ENCODE data around the gene BRD9.
"Not testable (repeated sequence)": the region's sequence is repeated elsewhere in the genome, so short reads cannot be mapped to it uniquely, and the experiment has no call there.

The BRD9 gene

DNA sequence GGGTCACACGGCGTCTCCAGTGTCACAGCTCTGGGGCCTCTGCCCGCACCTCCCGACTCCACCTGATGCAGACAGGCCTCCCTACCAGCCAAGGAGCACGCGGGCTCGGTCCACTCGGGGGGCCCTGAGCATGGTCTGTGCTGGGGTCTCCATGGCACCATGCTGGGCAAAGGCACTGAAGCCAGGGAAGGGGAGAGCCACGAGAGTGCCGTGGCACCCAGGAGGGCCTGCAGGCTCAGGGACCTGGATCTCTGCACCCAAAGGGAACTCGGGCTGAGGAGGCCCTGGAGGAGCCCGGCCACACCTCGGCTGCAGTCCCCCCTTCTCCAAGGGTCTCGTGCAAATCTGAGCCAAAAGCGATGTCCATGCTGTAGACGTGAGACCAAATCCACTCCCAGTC lies 48.2 kb downstream of the BRD9 start:
- H2AFZ ChIP-seq (ENCODE audit: low read depth, low read length); H3K27me3 ChIP-seq (ENCODE audit: low read depth, low read length); H4K20me1 ChIP-seq (ENCODE audit: insufficient read depth, low read length); H3K9ac ChIP-seq (ENCODE audit: low read length); H3K4me1 ChIP-seq (ENCODE audit: low read length); H3K36me3 ChIP-seq (replicated peaks; ENCODE audit: low read depth, low read length); H3K4me2 ChIP-seq (ENCODE audit: low read length); H3K27ac ChIP-seq (ENCODE audit: low read length); H3K79me2 ChIP-seq (ENCODE audit: low read length); H3K4me3 ChIP-seq (ENCODE audit: low read length); H3K9me3 ChIP-seq (ENCODE audit: insufficient read depth, low read length): not testable (repeated sequence)

DNA sequence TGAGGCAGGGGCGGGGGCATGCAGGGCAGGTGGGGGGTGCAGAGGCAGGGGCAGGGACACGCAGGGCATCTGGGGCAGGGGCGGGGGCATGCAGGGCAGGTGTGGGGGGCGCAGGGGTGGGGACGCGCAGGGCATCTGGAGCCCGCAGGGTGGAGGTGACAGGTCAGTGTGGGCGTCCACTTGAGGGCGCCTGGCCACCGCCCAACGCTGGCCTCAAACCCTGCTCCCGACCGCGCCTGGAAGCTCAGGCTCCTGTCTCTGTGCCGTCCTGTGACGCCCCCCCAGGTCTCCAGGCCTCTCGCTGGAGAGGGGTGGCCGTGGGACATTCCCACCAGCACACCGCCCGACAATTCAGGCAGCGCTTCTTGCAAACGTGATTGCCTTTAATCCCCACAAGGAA lies 48.7 kb downstream of the BRD9 start:
- not testable (repeated sequence) for H3K27me3 ChIP-seq (ENCODE audit: low read depth, low read length); H3K4me1 ChIP-seq (ENCODE audit: low read length); H3K9me3 ChIP-seq (ENCODE audit: insufficient read depth, low read length); H4K20me1 ChIP-seq (ENCODE audit: insufficient read depth, low read length); H3K27ac ChIP-seq (ENCODE audit: low read length); H3K36me3 ChIP-seq (replicated peaks; ENCODE audit: low read depth, low read length); H3K4me2 ChIP-seq (ENCODE audit: low read length); H3K4me3 ChIP-seq (ENCODE audit: low read length); H2AFZ ChIP-seq (ENCODE audit: low read depth, low read length); H3K9ac ChIP-seq (ENCODE audit: low read length); H3K79me2 ChIP-seq (ENCODE audit: low read length)

DNA sequence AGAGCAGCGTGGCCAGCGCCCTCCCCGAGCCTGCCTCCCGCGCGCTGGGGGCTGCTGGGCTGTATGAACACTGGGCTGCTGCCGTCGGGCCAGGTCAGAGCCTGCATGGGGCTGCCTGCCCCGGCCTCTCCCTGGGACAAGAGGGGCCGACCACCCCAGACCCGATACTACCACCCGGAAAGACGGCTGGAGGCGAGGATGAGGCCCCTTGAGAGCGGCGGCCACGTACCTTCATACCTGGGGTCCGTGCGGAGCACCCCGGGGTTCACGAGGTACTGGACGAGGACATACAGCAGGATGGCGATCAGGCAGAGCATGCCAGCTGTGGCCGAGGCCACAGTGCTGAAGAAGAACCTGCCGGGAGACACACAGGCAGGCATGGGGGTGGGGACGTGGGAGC lies 49.2 kb downstream of the BRD9 start:
- H3K27me3 ChIP-seq (ENCODE audit: low read depth, low read length); H3K27ac ChIP-seq (ENCODE audit: low read length); H3K9ac ChIP-seq (ENCODE audit: low read length); H3K4me1 ChIP-seq (ENCODE audit: low read length); H4K20me1 ChIP-seq (ENCODE audit: insufficient read depth, low read length); H2AFZ ChIP-seq (ENCODE audit: low read depth, low read length); H3K36me3 ChIP-seq (replicated peaks; ENCODE audit: low read depth, low read length); H3K79me2 ChIP-seq (ENCODE audit: low read length); H3K4me3 ChIP-seq (ENCODE audit: low read length); H3K4me2 ChIP-seq (ENCODE audit: low read length); H3K9me3 ChIP-seq (ENCODE audit: insufficient read depth, low read length): not testable (repeated sequence)

DNA sequence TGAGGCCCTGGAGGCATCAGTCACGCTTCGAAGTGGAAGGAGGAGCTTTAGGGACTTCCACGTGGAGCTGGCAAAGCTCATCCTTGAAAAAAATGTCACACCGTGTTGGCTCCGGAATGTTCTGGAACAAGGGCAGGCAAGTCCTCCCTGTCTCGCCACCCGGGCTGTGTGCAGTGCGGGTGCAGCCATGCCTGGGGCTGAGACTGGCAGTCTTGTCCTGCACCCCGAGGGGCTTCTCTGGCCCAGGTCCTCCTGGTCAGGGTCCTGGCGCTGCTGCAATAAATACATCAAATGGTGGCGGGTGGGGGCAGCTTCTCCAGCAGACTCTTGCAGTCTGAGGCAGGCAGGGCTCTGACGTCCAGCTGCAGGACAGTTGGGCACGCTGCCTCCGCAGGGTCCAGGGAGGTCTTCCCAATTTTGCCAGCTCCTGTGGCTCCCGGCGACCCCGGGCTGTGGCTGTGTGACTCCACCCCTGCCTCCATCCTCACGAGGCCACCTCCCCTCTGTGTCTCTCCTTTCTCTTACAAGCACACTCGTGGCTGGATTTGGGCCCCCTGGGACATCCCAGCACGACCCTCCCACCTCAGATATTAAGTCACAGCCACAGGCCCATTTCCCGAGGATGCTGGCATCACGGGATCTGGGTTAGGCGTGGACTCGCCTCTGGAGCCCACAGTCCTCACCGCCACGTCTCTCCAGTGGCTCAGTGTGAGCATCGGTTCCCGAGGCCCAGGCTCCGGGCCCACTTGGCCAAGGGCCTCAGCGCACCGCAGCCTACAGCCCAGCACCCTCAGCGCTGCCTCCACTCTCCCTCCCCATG lies 50.0 kb downstream of the BRD9 start:
- H3K4me1 ChIP-seq (ENCODE audit: low read length); H3K4me2 ChIP-seq (ENCODE audit: low read length); H3K27me3 ChIP-seq (ENCODE audit: low read depth, low read length); H2AFZ ChIP-seq (ENCODE audit: low read depth, low read length); H3K79me2 ChIP-seq (ENCODE audit: low read length); H3K4me3 ChIP-seq (ENCODE audit: low read length); H3K36me3 ChIP-seq (replicated peaks; ENCODE audit: low read depth, low read length); H3K9ac ChIP-seq (ENCODE audit: low read length); H3K27ac ChIP-seq (ENCODE audit: low read length); H4K20me1 ChIP-seq (ENCODE audit: insufficient read depth, low read length); H3K9me3 ChIP-seq (ENCODE audit: insufficient read depth, low read length): not testable (repeated sequence)

DNA sequence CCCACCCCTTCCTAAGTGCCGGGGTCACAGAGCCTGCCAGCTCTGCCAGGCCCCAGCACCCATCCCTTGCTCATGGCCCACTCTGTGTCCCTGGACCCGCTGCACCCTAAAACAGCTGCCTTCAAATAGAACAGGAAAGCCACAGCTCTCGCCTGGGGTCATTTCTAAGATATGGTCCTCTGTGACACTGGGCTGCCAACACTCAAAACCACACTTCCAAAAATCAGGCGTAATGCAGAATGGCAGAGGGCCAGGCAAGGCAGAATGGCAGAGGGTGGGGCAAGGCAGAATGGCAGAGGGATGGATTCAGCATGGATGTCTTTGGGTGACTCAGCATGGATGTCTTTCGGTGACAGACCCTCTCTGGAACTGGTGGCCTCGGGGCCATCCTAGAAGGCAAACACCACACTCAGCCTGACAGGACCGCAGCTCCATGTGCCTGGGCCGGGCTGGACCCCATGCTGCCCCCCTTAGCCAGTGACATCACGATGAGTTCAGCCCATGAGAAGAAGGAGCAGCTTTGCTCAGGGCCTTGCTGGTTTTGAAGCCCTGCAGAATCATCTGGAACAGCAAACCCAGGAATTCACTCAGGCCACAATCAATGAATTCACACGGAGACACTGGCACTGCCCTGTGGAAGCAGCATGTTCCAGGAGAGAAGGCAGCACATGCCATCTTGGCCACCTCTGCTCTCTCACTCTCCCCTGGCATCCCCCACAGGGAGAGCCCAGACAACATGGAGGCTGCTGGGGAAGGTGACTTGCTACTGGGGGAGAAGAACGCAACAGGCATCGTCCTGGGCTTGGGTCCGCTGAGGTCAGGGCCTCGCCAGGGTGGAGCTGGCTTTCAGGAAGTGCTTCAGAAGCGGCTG lies 50.8 kb downstream of the BRD9 start:
- H3K4me2 ChIP-seq (ENCODE audit: low read length); H3K27ac ChIP-seq (ENCODE audit: low read length); H3K9ac ChIP-seq (ENCODE audit: low read length); H3K4me1 ChIP-seq (ENCODE audit: low read length); H4K20me1 ChIP-seq (ENCODE audit: insufficient read depth, low read length); H3K4me3 ChIP-seq (ENCODE audit: low read length); H3K79me2 ChIP-seq (ENCODE audit: low read length); H3K27me3 ChIP-seq (ENCODE audit: low read depth, low read length); H3K9me3 ChIP-seq (ENCODE audit: insufficient read depth, low read length); H2AFZ ChIP-seq (ENCODE audit: low read depth, low read length); H3K36me3 ChIP-seq (replicated peaks; ENCODE audit: low read depth, low read length): not testable (repeated sequence)

DNA sequence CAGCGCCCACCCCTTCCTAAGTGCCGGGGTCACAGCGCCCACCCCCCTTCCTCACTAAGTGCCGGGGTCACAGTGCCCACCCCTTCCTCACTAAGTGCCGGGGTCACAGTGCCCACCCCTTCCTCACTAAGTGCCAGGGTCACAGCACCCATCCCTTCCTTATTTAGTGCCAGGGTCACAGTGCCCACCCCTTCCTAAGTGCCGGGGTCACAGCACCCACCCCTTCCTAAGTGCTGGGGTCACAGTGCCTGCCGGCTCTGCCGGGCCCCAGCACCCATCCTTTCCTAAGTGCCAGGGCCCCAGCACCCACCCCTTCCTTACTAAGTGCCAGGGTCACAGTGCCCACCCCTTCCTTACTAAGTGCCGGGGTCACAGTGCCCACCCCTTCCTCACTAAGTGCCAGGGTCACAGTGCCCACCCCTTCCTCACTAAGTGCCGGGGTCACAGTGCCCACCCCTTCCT lies 51.6 kb downstream of the BRD9 start:
- not testable (repeated sequence) for H3K4me2 ChIP-seq (ENCODE audit: low read length); H3K4me3 ChIP-seq (ENCODE audit: low read length); H3K9ac ChIP-seq (ENCODE audit: low read length)

DNA sequence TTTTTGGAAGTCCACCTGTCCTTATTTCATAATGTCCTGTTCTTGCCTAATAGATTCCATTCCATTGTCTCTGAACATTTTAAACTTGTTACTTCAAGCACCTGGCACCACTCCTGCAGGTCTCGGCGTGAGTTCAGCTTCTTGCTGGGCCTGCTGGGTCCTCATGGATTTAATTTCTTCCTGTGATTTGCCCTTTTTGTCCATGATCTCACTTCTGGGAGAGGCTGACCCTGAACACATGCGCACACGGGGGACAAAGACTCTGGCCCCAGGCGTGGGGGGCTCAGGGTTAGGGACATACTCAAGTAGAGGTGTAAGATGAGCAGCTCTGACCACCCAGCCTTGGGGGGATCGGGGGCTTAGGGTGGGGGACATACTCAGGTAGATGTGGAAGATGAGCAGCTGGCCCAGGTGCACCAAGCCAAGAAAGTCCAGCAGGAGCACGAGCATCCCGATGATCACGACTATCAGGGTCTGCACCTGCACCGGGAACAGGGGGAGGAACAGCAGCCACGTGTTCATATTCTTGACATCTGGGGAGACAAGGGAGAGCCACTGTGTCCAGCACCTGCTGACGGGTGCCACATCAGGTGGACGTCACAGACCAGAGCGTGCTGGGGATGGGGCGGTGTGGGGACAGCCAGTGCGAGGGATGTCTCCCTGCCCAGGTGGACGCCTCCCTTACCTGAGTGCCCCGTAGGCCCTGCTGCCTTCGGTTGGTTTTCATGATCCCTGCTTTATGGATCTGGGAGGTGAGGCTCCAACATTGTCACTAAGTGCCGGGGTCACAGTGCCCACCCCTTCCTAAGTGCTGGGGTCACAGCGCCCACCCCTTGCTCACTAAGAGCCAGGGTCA lies 52.3 kb downstream of the BRD9 start:
- not testable (repeated sequence) for H3K9ac ChIP-seq (ENCODE audit: low read length); H2AFZ ChIP-seq (ENCODE audit: low read depth, low read length); H3K4me3 ChIP-seq (ENCODE audit: low read length); H3K79me2 ChIP-seq (ENCODE audit: low read length); H3K9me3 ChIP-seq (ENCODE audit: insufficient read depth, low read length); H3K36me3 ChIP-seq (replicated peaks; ENCODE audit: low read depth, low read length); H4K20me1 ChIP-seq (ENCODE audit: insufficient read depth, low read length); H3K4me1 ChIP-seq (ENCODE audit: low read length); H3K4me2 ChIP-seq (ENCODE audit: low read length); H3K27ac ChIP-seq (ENCODE audit: low read length); H3K27me3 ChIP-seq (ENCODE audit: low read depth, low read length)

More for the DNA sequence above, 51.6 kb downstream of the BRD9 start:
- H3K79me2 ChIP-seq (ENCODE audit: low read length); H3K4me1 ChIP-seq (ENCODE audit: low read length); H3K9me3 ChIP-seq (ENCODE audit: insufficient read depth, low read length); H3K27me3 ChIP-seq (ENCODE audit: low read depth, low read length); H3K36me3 ChIP-seq (replicated peaks; ENCODE audit: low read depth, low read length); H3K27ac ChIP-seq (ENCODE audit: low read length); H4K20me1 ChIP-seq (ENCODE audit: insufficient read depth, low read length); H2AFZ ChIP-seq (ENCODE audit: low read depth, low read length): not testable (repeated sequence)

DNA sequence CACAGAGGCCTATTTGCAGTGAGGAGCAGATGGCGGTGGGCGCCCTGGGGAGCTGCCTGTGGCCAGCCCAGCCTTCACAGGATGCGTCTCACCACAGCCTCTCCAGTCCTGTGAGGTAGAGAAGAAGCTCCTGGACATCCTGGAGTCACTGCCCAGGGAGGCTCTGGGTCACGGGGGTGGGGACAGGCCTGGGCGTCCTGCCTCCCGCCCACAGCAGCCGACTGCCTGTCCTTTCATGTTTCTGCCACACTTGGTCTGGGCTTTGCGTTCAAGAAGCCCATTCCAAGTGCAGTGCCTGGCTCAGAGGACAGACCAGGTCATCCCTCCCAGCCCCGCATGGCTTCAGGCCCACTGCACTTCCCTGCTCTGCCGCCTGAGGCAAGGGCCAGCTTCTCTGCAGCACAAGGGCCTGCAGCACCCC lies 54.2 kb downstream of the BRD9 start:
- H3K4me2 ChIP-seq (ENCODE audit: low read length); H3K9me3 ChIP-seq (ENCODE audit: insufficient read depth, low read length); H3K4me3 ChIP-seq (ENCODE audit: low read length); H3K9ac ChIP-seq (ENCODE audit: low read length); H3K27me3 ChIP-seq (ENCODE audit: low read depth, low read length); H3K36me3 ChIP-seq (replicated peaks; ENCODE audit: low read depth, low read length); H4K20me1 ChIP-seq (ENCODE audit: insufficient read depth, low read length); H3K4me1 ChIP-seq (ENCODE audit: low read length); H3K27ac ChIP-seq (ENCODE audit: low read length); H3K79me2 ChIP-seq (ENCODE audit: low read length); H2AFZ ChIP-seq (ENCODE audit: low read depth, low read length): not testable (repeated sequence)

DNA sequence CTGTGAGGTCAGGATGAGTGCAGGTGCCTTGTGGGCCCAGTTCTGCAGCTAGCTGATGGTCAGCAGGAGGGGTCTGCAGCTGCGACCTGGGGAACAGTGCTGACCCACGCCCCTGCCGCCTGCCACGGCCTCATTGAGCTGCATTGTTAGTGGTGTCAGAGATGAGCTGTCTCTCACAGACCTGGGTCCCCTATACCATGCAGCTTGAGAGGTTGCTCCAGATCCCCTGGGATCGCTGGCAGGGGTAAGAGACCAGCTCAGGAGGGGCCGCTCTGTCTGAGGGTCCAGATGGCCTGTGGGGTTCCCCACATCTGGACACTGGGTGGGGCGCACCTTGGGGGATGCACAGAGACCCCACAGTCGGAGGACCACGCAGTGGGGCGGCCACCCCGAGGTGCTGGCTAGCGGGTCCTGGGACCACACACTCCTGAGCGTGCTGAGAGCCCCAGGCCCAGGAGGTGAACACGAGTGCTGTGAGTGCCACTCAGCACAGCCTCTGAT lies 54.9 kb downstream of the BRD9 start:
- not testable (repeated sequence) for H3K79me2 ChIP-seq (ENCODE audit: low read length); H2AFZ ChIP-seq (ENCODE audit: low read depth, low read length); H3K27ac ChIP-seq (ENCODE audit: low read length); H3K9me3 ChIP-seq (ENCODE audit: insufficient read depth, low read length); H3K9ac ChIP-seq (ENCODE audit: low read length); H3K27me3 ChIP-seq (ENCODE audit: low read depth, low read length); H3K4me1 ChIP-seq (ENCODE audit: low read length); H4K20me1 ChIP-seq (ENCODE audit: insufficient read depth, low read length); H3K4me2 ChIP-seq (ENCODE audit: low read length); H3K36me3 ChIP-seq (replicated peaks; ENCODE audit: low read depth, low read length); H3K4me3 ChIP-seq (ENCODE audit: low read length)
